GM18867 (cell line): Measurements from ENCODE around the gene FCGBP.

Experiments used
- ATAC-seq: cut with Tn5 transposase; IDR thresholded peaks from one replicate; pipeline ENCODE4 v1.9.1; 2021; ENCODE audit warnings: mild to moderate bottlenecking, moderate library complexity; ENCODE audit not compliant: unreplicated experiment

The FCGBP gene

GRCh38 chr19:39949026-39949747 is 14.8 kb upstream of the FCGBP start:
- no peak for ATAC-seq

- ATAC-seq: no peak
These were observed 12.1 kb upstream of the FCGBP start for GRCh38 chr19:39946532-39946931.

- ATAC-seq: no peak
These were observed 9.2 kb upstream of the FCGBP start for GRCh38 chr19:39943586-39943985.

- ATAC-seq: no peak
These were observed 7.9 kb upstream of the FCGBP start for GRCh38 chr19:39942366-39942730.

- ATAC-seq: peak; percentile 71
These were observed 7.4 kb upstream of the FCGBP start for GRCh38 chr19:39941615-39942365.

GRCh38 chr19:39941151-39941550 is 6.7 kb upstream of the FCGBP start:
- ATAC-seq: no peak

- ATAC-seq: no peak
These were observed 5.9 kb upstream of the FCGBP start for GRCh38 chr19:39940221-39940833.

- no peak for ATAC-seq
These were observed 5.1 kb upstream of the FCGBP start for GRCh38 chr19:39939556-39939955.

GRCh38 chr19:39937787-39938186 is 3.4 kb upstream of the FCGBP start:
- no peak for ATAC-seq

GRCh38 chr19:39937094-39937720 is 2.8 kb upstream of the FCGBP start:
- no peak for ATAC-seq

- ATAC-seq: no peak
These were observed 2.2 kb upstream of the FCGBP start for GRCh38 chr19:39936622-39937021.

- ATAC-seq: no peak
These were observed 1.6 kb upstream of the FCGBP start for GRCh38 chr19:39936020-39936419.

GRCh38 chr19:39935364-39935661 is 879 bp upstream of the FCGBP start:
- no peak for ATAC-seq

GRCh38 chr19:39929750-39930149 is 4.7 kb downstream of the FCGBP start:
- ATAC-seq: no peak

GRCh38 chr19:39928357-39928725 is 6.1 kb downstream of the FCGBP start:
- no peak for ATAC-seq

GRCh38 chr19:39927524-39928356 is 6.7 kb downstream of the FCGBP start:
- no peak for ATAC-seq

GRCh38 chr19:39927076-39927475 is 7.4 kb downstream of the FCGBP start:
- ATAC-seq: no peak

GRCh38 chr19:39926170-39926760 is 8.2 kb downstream of the FCGBP start:
- no peak for ATAC-seq

- ATAC-seq: no peak
These were observed 9.5 kb downstream of the FCGBP start for GRCh38 chr19:39924952-39925351.

- ATAC-seq: no peak
These were observed 10.0 kb downstream of the FCGBP start for GRCh38 chr19:39924389-39924788.

- ATAC-seq: no peak
These were observed 10.6 kb downstream of the FCGBP start for GRCh38 chr19:39923862-39924261.
